Fibroblast of the aortic adventitia (primary cell): Measurements from ENCODE around the gene ACOT11. TPM values are rescaled to one million over a fixed set of nuclear protein-coding genes. Genes with fewer than 3 reads are reported as not detected.

Experiments
- DNase-seq: peaks from one replicate; pipeline ENCODE4 v3.0.0-alpha.2; 2010; ENCODE audit warnings: low read depth
- H3K4me3 ChIP-seq: 2 replicates; pipeline ENCODE4 v1.5.1; 2011; ENCODE audit warnings: low read depth, mild to moderate bottlenecking, control low read depth, low read length, moderate library complexity
- total RNA-seq: library from RNA; depleted of rRNA; stranded (reverse); fragments of >200 nt; gene quantifications from 2 replicates; pipeline ENCODE4 v1.2.3, GENCODE V29; 2012; ENCODE audit warnings: low replicate concordance
- TF ChIP-seq, protein P1 (sequence below): IDR thresholded peaks from 2 replicates; pipeline ENCODE4 v1.5.1; 2011; ENCODE audit warnings: mild to moderate bottlenecking, low read length, control low read depth, inconsistent platforms; ENCODE audit not compliant: insufficient read depth

ACOT11 gene
- total RNA-seq, 1 donor: 3.9 TPM

DNA sequence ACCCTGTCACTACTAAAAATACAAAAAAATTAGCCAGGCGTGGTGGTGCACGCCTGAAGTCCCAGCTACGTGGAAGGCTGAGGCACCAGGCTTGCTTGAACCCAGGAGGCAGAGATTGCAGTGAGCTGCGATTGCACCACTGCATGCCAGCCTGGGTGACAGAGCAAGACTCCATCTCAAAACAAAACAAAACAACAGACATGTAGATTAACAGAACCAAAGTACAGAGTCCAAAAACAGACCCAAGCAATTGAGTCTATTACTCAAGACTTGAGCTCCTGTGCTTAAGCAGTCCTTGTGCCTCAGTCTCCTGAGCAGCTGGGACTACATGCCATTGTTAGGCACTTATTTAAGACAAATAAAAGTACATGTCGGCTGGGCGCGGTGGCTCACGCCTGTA lies 9.5 kb upstream of the ACOT11 start:
- no peak for DNase-seq
- H3K4me3 ChIP-seq: no peak overlapping the region
- TF ChIP-seq, protein P1, sequence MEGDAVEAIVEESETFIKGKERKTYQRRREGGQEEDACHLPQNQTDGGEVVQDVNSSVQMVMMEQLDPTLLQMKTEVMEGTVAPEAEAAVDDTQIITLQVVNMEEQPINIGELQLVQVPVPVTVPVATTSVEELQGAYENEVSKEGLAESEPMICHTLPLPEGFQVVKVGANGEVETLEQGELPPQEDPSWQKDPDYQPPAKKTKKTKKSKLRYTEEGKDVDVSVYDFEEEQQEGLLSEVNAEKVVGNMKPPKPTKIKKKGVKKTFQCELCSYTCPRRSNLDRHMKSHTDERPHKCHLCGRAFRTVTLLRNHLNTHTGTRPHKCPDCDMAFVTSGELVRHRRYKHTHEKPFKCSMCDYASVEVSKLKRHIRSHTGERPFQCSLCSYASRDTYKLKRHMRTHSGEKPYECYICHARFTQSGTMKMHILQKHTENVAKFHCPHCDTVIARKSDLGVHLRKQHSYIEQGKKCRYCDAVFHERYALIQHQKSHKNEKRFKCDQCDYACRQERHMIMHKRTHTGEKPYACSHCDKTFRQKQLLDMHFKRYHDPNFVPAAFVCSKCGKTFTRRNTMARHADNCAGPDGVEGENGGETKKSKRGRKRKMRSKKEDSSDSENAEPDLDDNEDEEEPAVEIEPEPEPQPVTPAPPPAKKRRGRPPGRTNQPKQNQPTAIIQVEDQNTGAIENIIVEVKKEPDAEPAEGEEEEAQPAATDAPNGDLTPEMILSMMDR: no peak

- H3K4me3 ChIP-seq: no peak overlapping the region
- no peak for DNase-seq
- TF ChIP-seq, protein P1: no peak
Observed at GRCh38 chr1:54540582-54541295, 7.3 kb upstream of the ACOT11 start.

GRCh38 chr1:54542120-54542961 lies 5.7 kb upstream of the ACOT11 start:
- TF ChIP-seq, protein P1: peak; percentile 18
- H3K4me3 ChIP-seq: peak overlapping the region; percentile 50
- peak; percentile 36 for DNase-seq

DNA sequence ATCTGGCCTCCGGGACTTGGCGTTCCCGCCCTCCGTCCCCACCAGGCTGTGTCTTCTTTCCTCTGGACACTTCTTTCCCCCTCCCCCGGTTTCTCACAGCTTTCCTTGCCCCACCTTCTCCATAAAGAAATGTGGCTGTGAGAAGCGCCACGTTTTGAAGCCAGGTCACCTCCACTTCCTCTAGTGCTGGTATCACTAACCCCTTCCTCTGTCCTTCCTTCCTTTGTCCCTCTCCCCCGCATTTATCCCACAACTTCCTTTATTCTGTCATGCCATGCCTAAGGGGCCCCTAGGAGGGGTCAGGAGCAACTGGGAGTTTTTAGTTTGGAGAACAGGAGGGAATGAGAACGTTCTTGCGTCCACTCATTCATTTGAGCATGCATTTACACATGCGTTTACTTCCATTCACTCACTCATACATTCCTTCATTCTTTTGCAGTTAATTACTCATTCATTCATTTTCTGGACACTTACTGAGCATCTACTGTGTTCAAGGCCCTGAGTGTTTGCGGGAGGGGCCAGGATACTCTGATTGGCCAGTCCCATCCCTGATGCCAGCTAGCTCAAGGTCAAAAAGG lies 5.0 kb upstream of the ACOT11 start:
- DNase-seq: peak; percentile 18
- H3K4me3 ChIP-seq: peak overlapping the region; percentile 14

DNA sequence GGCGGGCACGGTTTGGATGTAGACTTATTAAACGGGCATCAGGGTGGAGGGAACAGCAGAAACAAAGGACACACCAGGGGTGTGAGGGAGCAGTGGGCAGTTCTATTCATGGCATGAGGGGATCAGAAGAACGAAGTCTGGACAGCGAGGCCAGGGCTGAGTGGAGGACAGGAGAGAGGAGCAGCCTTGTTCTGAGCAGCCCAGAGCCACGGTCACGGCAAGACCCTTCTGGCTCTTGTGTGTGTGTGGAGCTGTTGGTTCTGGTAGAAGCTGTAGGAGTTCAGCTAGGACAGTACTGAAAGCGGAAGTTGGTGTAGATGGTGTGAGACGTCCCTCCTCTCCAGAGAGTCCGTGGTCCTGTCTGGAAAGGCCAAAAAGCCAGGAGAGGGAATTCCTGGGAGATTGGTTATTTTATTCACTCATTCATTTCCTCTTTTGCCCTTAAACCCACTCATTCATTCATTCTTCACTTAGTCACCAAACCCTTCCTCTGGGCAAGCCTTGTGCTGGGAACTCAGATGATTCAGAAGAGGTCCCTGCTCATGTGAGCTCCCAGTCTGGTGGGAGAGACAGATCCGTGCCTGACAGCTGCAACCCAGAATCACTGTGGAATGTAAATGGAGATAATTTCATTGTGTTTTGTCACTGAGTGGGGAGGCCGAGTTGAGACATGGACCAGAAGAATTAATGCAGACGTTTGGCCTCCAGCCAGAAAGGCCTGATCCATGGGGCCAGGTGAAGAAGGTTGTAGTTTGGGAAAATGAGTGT lies 4.1 kb upstream of the ACOT11 start:
- TF ChIP-seq, protein P1: no peak

More for the DNA sequence above, 5.0 kb upstream of the ACOT11 start:
- TF ChIP-seq, protein P1: no peak

GRCh38 chr1:54545916-54546635 lies 2.0 kb upstream of the ACOT11 start:
- no peak overlapping the region for H3K4me3 ChIP-seq
- TF ChIP-seq, protein P1: no peak
- no peak for DNase-seq

More for the DNA sequence above, 4.1 kb upstream of the ACOT11 start:
- DNase-seq: peak; percentile 37
- H3K4me3 ChIP-seq: no peak overlapping the region
